Naive B cell (primary cell): ENCODE data around the gene HOMER2. TPM values are rescaled to one million over a fixed set of nuclear protein-coding genes. Genes with fewer than 3 reads are reported as not detected.

Source experiments
- ATAC-seq, 2 donors: fragments of 150-1000 bp; cut with Tn5 transposase; 2 replicates each; pipeline ENCODE4 v1.10.0; 2021; ENCODE audit warnings: low read depth in 2 of 2, mild to moderate bottlenecking in 2 of 2, moderate library complexity in 2 of 2
- DNase-seq: peaks from one replicate; pipeline ENCODE4 v3.0.0; 2022
- H3K27ac Mint-ChIP-seq, 6 donors: one replicate each; pipeline ENCODE4 v1.8.0; 2020 to 2022; ENCODE audit warnings: mild to moderate bottlenecking in 6 of 6, mixed read lengths in 6 of 6, moderate library complexity in 5 of 6, inconsistent platforms in 2 of 6
- H3K27me3 Mint-ChIP-seq, 3 donors: one replicate each; pipeline ENCODE4 v1.8.0; 2021 to 2022; ENCODE audit warnings: mixed read lengths in 3 of 3, mild to moderate bottlenecking in 1 of 3
- H3K36me3 Mint-ChIP-seq, 2 donors: one replicate each; pipeline ENCODE4 v1.8.0; 2020 to 2022; ENCODE audit warnings: mixed read lengths in 2 of 2, inconsistent platforms in 1 of 2, mild to moderate bottlenecking in 1 of 2
- H3K4me1 Mint-ChIP-seq, 3 donors: one replicate each; pipeline ENCODE4 v1.8.0; 2020 to 2022; ENCODE audit warnings: mixed read lengths in 3 of 3, inconsistent platforms in 1 of 3, mild to moderate bottlenecking in 1 of 3, moderate library complexity in 1 of 3
- H3K4me3 Mint-ChIP-seq, 8 donors: one replicate each; pipeline ENCODE4 v1.8.0; 2020 to 2022; ENCODE audit warnings: mild to moderate bottlenecking in 8 of 8, mixed read lengths in 8 of 8, moderate library complexity in 8 of 8, inconsistent platforms in 2 of 8
- H3K9me3 Mint-ChIP-seq, 7 donors: one replicate each; pipeline ENCODE4 v1.8.0; 2020 to 2022; ENCODE audit warnings: mixed read lengths in 7 of 7, mild to moderate bottlenecking in 5 of 7, inconsistent platforms in 2 of 7, moderate library complexity in 1 of 7
- polyA plus RNA-seq, 6 donors: library from polyadenylated mRNA; unstranded; fragments of 300-500 nt; fragmentation: Illumina TruSeq; gene quantifications; one replicate each; pipeline ENCODE4 v1.2.3, GENCODE V29; 2021; ENCODE audit warnings: low read depth in 6 of 6

HOMER2 gene
- polyA plus RNA-seq, 6 donors from 2014 or later, result 3.0 to 11.6 (median 6.2) TPM

- Mint-ChIP-seq H3K27ac (no peak overlapping the region), H3K36me3 (peaks cover 0 to 4% of the 10 kb centered on the region in 2 donors), H3K4me1 (no peaks in the 10 kb centered on the region), H3K27me3 (no peaks in the 10 kb centered on the region), H3K9me3 (no peaks in the 10 kb centered on the region), H3K4me3 (no peak overlapping the region)
- ATAC-seq, result no peak
- DNase-seq, result no peak
These were observed 25.9 kb upstream of the HOMER2 start for GRCh38 chr15:82978438-82978837.

GRCh38 chr15:82977076-82977475, 24.6 kb upstream of the HOMER2 start:
- ATAC-seq (no peak), DNase-seq (no peak)
- H3K4me3 Mint-ChIP-seq, result no peak overlapping the region
- H3K36me3 Mint-ChIP-seq, result peaks cover 0 to 4% of the 10 kb centered on the region in 2 donors
- H3K9me3 Mint-ChIP-seq, result no peaks in the 10 kb centered on the region
- no peak overlapping the region for H3K27ac Mint-ChIP-seq
- no peaks in the 10 kb centered on the region for H3K4me1 Mint-ChIP-seq
- H3K27me3 Mint-ChIP-seq, result no peaks in the 10 kb centered on the region

- Mint-ChIP-seq H3K27me3 (no peaks in the 10 kb centered on the region), H3K27ac (no peak overlapping the region), H3K4me3 (no peak overlapping the region), H3K4me1 (no peaks in the 10 kb centered on the region), H3K9me3 (no peaks in the 10 kb centered on the region), H3K36me3 (no peaks in the 10 kb centered on the region)
- ATAC-seq (no peak), DNase-seq (no peak)
These were observed 20.5 kb upstream of the HOMER2 start for GRCh38 chr15:82972990-82973389.

GRCh38 chr15:82971218-82971984, 18.9 kb upstream of the HOMER2 start:
- no peaks in the 10 kb centered on the region for H3K4me1 Mint-ChIP-seq
- ATAC-seq (no peak), DNase-seq (no peak)
- H3K4me3 Mint-ChIP-seq, result no peak overlapping the region
- no peaks in the 10 kb centered on the region for H3K27me3 Mint-ChIP-seq
- no peaks in the 10 kb centered on the region for H3K36me3 Mint-ChIP-seq
- no peaks in the 10 kb centered on the region for H3K9me3 Mint-ChIP-seq
- H3K27ac Mint-ChIP-seq, result peak overlapping the region in 1 of 6 donors; percentile 75

GRCh38 chr15:82970696-82971095, 18.2 kb upstream of the HOMER2 start:
- no peak for DNase-seq
- ATAC-seq, result no peak
- H3K4me1 Mint-ChIP-seq, result no peaks in the 10 kb centered on the region
- no peaks in the 10 kb centered on the region for H3K27me3 Mint-ChIP-seq
- no peaks in the 10 kb centered on the region for H3K36me3 Mint-ChIP-seq
- H3K4me3 Mint-ChIP-seq, result no peak overlapping the region
- H3K27ac Mint-ChIP-seq, result no peak overlapping the region
- H3K9me3 Mint-ChIP-seq, result no peaks in the 10 kb centered on the region

GRCh38 chr15:82970078-82970686, 17.7 kb upstream of the HOMER2 start:
- Mint-ChIP-seq H3K36me3 (no peaks in the 10 kb centered on the region), H3K4me1 (no peaks in the 10 kb centered on the region), H3K4me3 (no peak overlapping the region), H3K9me3 (no peaks in the 10 kb centered on the region), H3K27ac (no peak overlapping the region), H3K27me3 (no peaks in the 10 kb centered on the region)
- ATAC-seq, result no peak
- DNase-seq, result no peak

- H3K4me3 Mint-ChIP-seq, result no peak overlapping the region
- no peak overlapping the region for H3K27ac Mint-ChIP-seq
- ATAC-seq, result no peak
- no peaks in the 10 kb centered on the region for H3K4me1 Mint-ChIP-seq
- no peak for DNase-seq
- no peaks in the 10 kb centered on the region for H3K27me3 Mint-ChIP-seq
- no peaks in the 10 kb centered on the region for H3K9me3 Mint-ChIP-seq
- H3K36me3 Mint-ChIP-seq, result no peaks in the 10 kb centered on the region
These were observed 16.8 kb upstream of the HOMER2 start for GRCh38 chr15:82969353-82969752.

- Mint-ChIP-seq H3K4me3 (no peak overlapping the region), H3K4me1 (no peaks in the 10 kb centered on the region), H3K27me3 (no peaks in the 10 kb centered on the region), H3K36me3 (no peaks in the 10 kb centered on the region), H3K9me3 (no peaks in the 10 kb centered on the region), H3K27ac (no peak overlapping the region)
- DNase-seq, result no peak
- no peak for ATAC-seq
These were observed 15.5 kb upstream of the HOMER2 start for GRCh38 chr15:82968066-82968465.

- Mint-ChIP-seq H3K9me3 (no peaks in the 10 kb centered on the region), H3K27me3 (no peaks in the 10 kb centered on the region), H3K36me3 (no peaks in the 10 kb centered on the region), H3K27ac (no peak overlapping the region), H3K4me3 (no peak overlapping the region), H3K4me1 (no peaks in the 10 kb centered on the region)
- DNase-seq (no peak), ATAC-seq (no peak)
These were observed 14.2 kb upstream of the HOMER2 start for GRCh38 chr15:82966671-82967071.

GRCh38 chr15:82964890-82965289, 12.4 kb upstream of the HOMER2 start:
- no peak overlapping the region for H3K27ac Mint-ChIP-seq
- ATAC-seq (no peak), DNase-seq (no peak)
- no peaks in the 10 kb centered on the region for H3K4me1 Mint-ChIP-seq
- H3K27me3 Mint-ChIP-seq, result no peaks in the 10 kb centered on the region
- H3K4me3 Mint-ChIP-seq, result no peak overlapping the region
- no peaks in the 10 kb centered on the region for H3K36me3 Mint-ChIP-seq
- H3K9me3 Mint-ChIP-seq, result no peaks in the 10 kb centered on the region

- Mint-ChIP-seq H3K36me3 (no peaks in the 10 kb centered on the region), H3K4me3 (no peak overlapping the region), H3K27ac (no peak overlapping the region), H3K4me1 (no peaks in the 10 kb centered on the region), H3K9me3 (no peaks in the 10 kb centered on the region), H3K27me3 (no peaks in the 10 kb centered on the region)
- ATAC-seq (no peak), DNase-seq (no peak)
These were observed 11.2 kb upstream of the HOMER2 start for GRCh38 chr15:82963471-82964341.

- H3K9me3 Mint-ChIP-seq, result peaks cover 0 to 1% (median 0%) of the 10 kb centered on the region in 7 donors
- DNase-seq (no peak), ATAC-seq (no peak)
- no peaks in the 10 kb centered on the region for H3K4me1 Mint-ChIP-seq
- H3K36me3 Mint-ChIP-seq, result no peaks in the 10 kb centered on the region
- no peak overlapping the region for H3K4me3 Mint-ChIP-seq
- no peaks in the 10 kb centered on the region for H3K27me3 Mint-ChIP-seq
- no peak overlapping the region for H3K27ac Mint-ChIP-seq
These were observed 8.2 kb upstream of the HOMER2 start for GRCh38 chr15:82960766-82961165.

- DNase-seq (no peak), ATAC-seq (no peak)
- no peaks in the 10 kb centered on the region for H3K4me1 Mint-ChIP-seq
- H3K4me3 Mint-ChIP-seq, result no peak overlapping the region
- no peaks in the 10 kb centered on the region for H3K36me3 Mint-ChIP-seq
- peaks cover 0 to 1% (median 0%) of the 10 kb centered on the region in 7 donors for H3K9me3 Mint-ChIP-seq
- H3K27ac Mint-ChIP-seq, result no peak overlapping the region
- H3K27me3 Mint-ChIP-seq, result no peaks in the 10 kb centered on the region
These were observed 6.9 kb upstream of the HOMER2 start for GRCh38 chr15:82959423-82959822.

GRCh38 chr15:82958638-82959037, 6.1 kb upstream of the HOMER2 start:
- Mint-ChIP-seq H3K27me3 (no peaks in the 10 kb centered on the region), H3K4me1 (no peaks in the 10 kb centered on the region), H3K27ac (no peak overlapping the region), H3K9me3 (peaks cover 0 to 1% (median 0%) of the 10 kb centered on the region in 7 donors), H3K36me3 (no peaks in the 10 kb centered on the region), H3K4me3 (no peak overlapping the region)
- DNase-seq (no peak), ATAC-seq (no peak)
